H1 (cell line): Measurements from ENCODE around the gene HSPA1A. TPM values are rescaled to one million over a fixed set of nuclear protein-coding genes. Genes with fewer than 3 reads are reported as not detected.
"Not testable (repeated sequence)": the region's sequence is repeated elsewhere in the genome, so short reads cannot be mapped to it uniquely, and the experiment has no call there.

ENCODE experiments used
- CTCF ChIA-PET: fragments of 300-600 bp; sonication (Branson Sonifier 250); formaldehyde crosslinking; loops from one replicate; lab custom pipeline; 2021; ENCODE audit not compliant: partially characterized antibody; lab: Charles Lee
- POLR2A ChIA-PET: fragments of 300-600 bp; sonication (Branson Sonifier 250); formaldehyde crosslinking; loops from one replicate; lab custom pipeline; 2021; ENCODE audit warnings: inconsistent platforms; ENCODE audit not compliant: partially characterized antibody; lab: Charles Lee
- DNase-seq, 2 experiments: peaks; one replicate each; pipeline versions ENCODE4 v3.0.0 to v3.0.0-alpha.2; 2010 to 2022; ENCODE audit warnings: low spot score in 2 of 2, low read depth in 1 of 2, mixed read lengths in 1 of 2
- FAIRE-seq: peaks from 2 replicates; lab custom pipeline; 2011; peaks lifted over from hg19 to GRCh38; lab: Jason Lieb, UNC
- H2AFZ ChIP-seq: 2 replicates; pipeline ENCODE4 v1.8.1; 2012; ENCODE audit warnings: low read length, inconsistent platforms
- H2AK5ac ChIP-seq: 2 replicates; pipeline ENCODE4 v1.6.1; 2013; ENCODE audit warnings: low read depth, low read length
- H2BK120ac ChIP-seq: replicated peaks from 2 replicates; pipeline ENCODE3; 2013; ENCODE audit warnings: low read depth, low read length, inconsistent platforms
- H2BK12ac ChIP-seq: 2 replicates; pipeline ENCODE4 v1.6.1; 2013; ENCODE audit warnings: low read depth, low read length
- H2BK15ac ChIP-seq: 2 replicates; pipeline ENCODE4 v1.6.1; 2013; ENCODE audit warnings: low read length
- H2BK20ac ChIP-seq: 2 replicates; pipeline ENCODE4 v1.6.1; 2013; ENCODE audit warnings: low read length
- H2BK5ac ChIP-seq: 2 replicates; pipeline ENCODE4 v1.6.1; 2013; ENCODE audit warnings: low read depth, low read length
- H3K14ac ChIP-seq: 2 replicates; pipeline ENCODE4 v1.6.1; 2013; ENCODE audit warnings: inconsistent platforms; ENCODE audit not compliant: insufficient read length
- H3K18ac ChIP-seq: 2 replicates; pipeline ENCODE4 v1.6.1; 2013; ENCODE audit warnings: low read length; ENCODE audit errors: extremely low read depth
- H3K23ac ChIP-seq: 2 replicates; pipeline ENCODE4 v1.6.1; 2013; ENCODE audit warnings: inconsistent platforms; ENCODE audit not compliant: insufficient read length
- H3K23me2 ChIP-seq: 2 replicates; pipeline ENCODE4 v1.6.1; 2013; ENCODE audit warnings: low read depth, low read length
- H3K27ac ChIP-seq: 2 replicates; pipeline ENCODE4 v1.6.1; 2011; ENCODE audit warnings: low read depth, low read length, inconsistent platforms
- H3K27me3 ChIP-seq, 4 experiments: replicated peaks in 1 of 4; 1 replicate in 1 of 4; 2 replicates in 3 of 4; pipeline versions ENCODE4 v1.6.1 to v1.8.1; 2011 to 2013; ENCODE audit warnings: low read length in 3 of 4, mild to moderate bottlenecking in 3 of 4, inconsistent platforms in 2 of 4, mixed read lengths in 2 of 4, moderate library complexity in 1 of 4; ENCODE audit not compliant: control insufficient read depth in 3 of 4, insufficient read depth in 3 of 4; ENCODE audit errors: extremely low read depth in 1 of 4
- H3K36me3 ChIP-seq, 4 experiments: 2 replicates each; pipeline versions ENCODE4 v1.6.1 to v1.8.1; 2011 to 2013; ENCODE audit warnings: mild to moderate bottlenecking in 4 of 4, low read length in 3 of 4, moderate library complexity in 2 of 4, control low read depth in 1 of 4, inconsistent platforms in 1 of 4; ENCODE audit not compliant: insufficient read depth in 4 of 4, control insufficient read depth in 2 of 4
- H3K4ac ChIP-seq: replicated peaks from 2 replicates; pipeline ENCODE3; 2013; ENCODE audit warnings: low read length, low read depth, mixed read lengths, inconsistent platforms; ENCODE audit not compliant: insufficient read length
- H3K4me1 ChIP-seq, 4 experiments: replicated peaks in 1 of 4; 1 replicate in 1 of 4; 2 replicates in 3 of 4; pipeline versions ENCODE4 v1.6.1 to v1.8.1; 2011 to 2013; ENCODE audit warnings: low read length in 3 of 4, inconsistent platforms in 2 of 4, mixed read lengths in 1 of 4; ENCODE audit not compliant: insufficient read depth in 4 of 4, control insufficient read depth in 3 of 4
- H3K4me2 ChIP-seq, 2 experiments: 2 replicates each; pipeline versions ENCODE4 v1.6.1 to v1.8.1; 2011 to 2013; ENCODE audit warnings: low read depth in 2 of 2, low read length in 2 of 2, control low read depth in 1 of 2, inconsistent platforms in 1 of 2, mild to moderate bottlenecking in 1 of 2; ENCODE audit not compliant: insufficient read depth in 1 of 2
- H3K4me3 ChIP-seq, 4 experiments: fragments of 200-600, 300-600 bp in 1 of 4; sonication (generic), shearing (Covaris generic), sonication (Bioruptor Twin) in 1 of 4; 2 replicates each; pipeline versions ENCODE4 v1.5.1 to v1.8.1; 2011 to 2016; ENCODE audit warnings: low read length in 4 of 4, low read depth in 3 of 4, control low read depth in 2 of 4, inconsistent platforms in 2 of 4, mild to moderate bottlenecking in 2 of 4, mixed read lengths in 1 of 4, moderate library complexity in 1 of 4; ENCODE audit not compliant: insufficient read depth in 2 of 4; ENCODE audit errors: extremely low read depth in 1 of 4
- H3K56ac ChIP-seq: replicated peaks from 2 replicates; pipeline ENCODE3; 2013; ENCODE audit warnings: low read depth, mild to moderate bottlenecking, mixed read lengths, low read length, inconsistent platforms; ENCODE audit not compliant: insufficient read length
- H3K79me1 ChIP-seq: 2 replicates; pipeline ENCODE4 v1.6.1; 2013; ENCODE audit warnings: low read depth, low read length, control low read depth
- H3K79me2 ChIP-seq, 2 experiments: 2 replicates each; pipeline versions ENCODE4 v1.6.1 to v1.8.1; 2012 to 2013; ENCODE audit warnings: low read length in 2 of 2, mild to moderate bottlenecking in 2 of 2, inconsistent platforms in 1 of 2; ENCODE audit not compliant: insufficient read depth in 2 of 2, control insufficient read depth in 1 of 2
- H3K9ac ChIP-seq, 4 experiments: replicated peaks in 1 of 4; 1 replicate in 1 of 4; 2 replicates in 3 of 4; pipeline versions ENCODE4 v1.6.1 to v1.8.1; 2011 to 2013; ENCODE audit warnings: low read depth in 3 of 4, low read length in 3 of 4, control low read depth in 2 of 4, mild to moderate bottlenecking in 2 of 4, moderate library complexity in 2 of 4, inconsistent platforms in 1 of 4; ENCODE audit errors: extremely low read depth in 1 of 4
- H3K9me3 ChIP-seq, 2 experiments: 2 replicates each; pipeline versions ENCODE4 v1.6.1 to v1.8.1; 2012 to 2013; ENCODE audit warnings: mild to moderate bottlenecking in 2 of 2, moderate library complexity in 2 of 2, control low read depth in 1 of 2, inconsistent platforms in 1 of 2, low read depth in 1 of 2, low read length in 1 of 2, mixed read lengths in 1 of 2; ENCODE audit not compliant: insufficient read depth in 2 of 2
- H4K20me1 ChIP-seq, 2 experiments: replicated peaks in 1 of 2; 2 replicates each; pipeline versions ENCODE3 to v1.8.1; 2011 to 2013; ENCODE audit warnings: inconsistent platforms in 2 of 2, low read length in 2 of 2, mild to moderate bottlenecking in 1 of 2; ENCODE audit not compliant: insufficient read depth in 2 of 2, control insufficient read depth in 1 of 2
- H4K5ac ChIP-seq: 2 replicates; pipeline ENCODE4 v1.6.1; 2013; ENCODE audit warnings: low read length, low read depth, mixed read lengths, inconsistent platforms; ENCODE audit not compliant: insufficient read length
- H4K8ac ChIP-seq: 2 replicates; pipeline ENCODE4 v1.8.0; 2013; ENCODE audit warnings: mild to moderate bottlenecking, moderate library complexity, low read length, inconsistent platforms; ENCODE audit not compliant: insufficient read depth; ENCODE audit errors: extremely low read depth
- H4K91ac ChIP-seq: replicated peaks from 2 replicates; pipeline ENCODE3; 2013; ENCODE audit warnings: low read length, mixed read lengths, inconsistent platforms; ENCODE audit not compliant: insufficient read length
- POLR2A ChIP-seq, 2 experiments: IDR thresholded peaks; 1 replicate in 1 of 2; 2 replicates in 1 of 2; pipeline ENCODE4 v1.6.1; 2011; ENCODE audit warnings: low read depth in 2 of 2, low read length in 2 of 2, mild to moderate bottlenecking in 2 of 2; ENCODE audit errors: control extremely low read depth in 1 of 2
- WGBS, 2 experiments: shearing (Covaris generic) in 1 of 2; methylation state at CpG; one replicate each; pipeline versions ENCODE4 v1.1.6 to v1.1.7; 2013 to 2015; ENCODE audit warnings: low lambda C conversion rate in 2 of 2, mixed read lengths in 2 of 2, inconsistent platforms in 1 of 2, low coverage in 1 of 2, missing lambda C conversion rate in 1 of 2; ENCODE audit not compliant: insufficient replicate concordance in 2 of 2, insufficient coverage in 1 of 2, insufficient read length in 1 of 2; ENCODE audit errors: extremely low coverage in 1 of 2, missing lambda C conversion rate in 1 of 2; 5-methylcytosine and 5-hydroxymethylcytosine counted together
- polyA plus RNA-seq, 7 experiments: library from polyadenylated mRNA; depleted of rRNA in 3 of 7; stranded (reverse) in 5 of 7; unstranded in 2 of 7; fragments of >200 nt in 5 of 7; fragments of 200-250 nt in 2 of 7; gene quantifications; 1 replicate in 5 of 7; 2 replicates in 1 of 7; 4 replicates in 1 of 7; pipeline versions ENCODE4 v1.2.1 to v1.2.3, GENCODE V29; 2011 to 2013; ENCODE audit warnings: missing spikeins in 2 of 7, mixed read lengths in 2 of 7
- total RNA-seq: library from RNA; stranded (reverse); fragmentation: NEBNext Ultra II Directional; extraction: Animal tissue kit (Norgen Biotek cat#: 25700); gene quantifications from 2 replicates; pipeline ENCODE4 v1.2.1, GENCODE V29; 2021

The HSPA1A gene
- total and polyA plus RNA-seq, 2 of the 8 experiments (the other 6 are each of a cell fraction or from before 2014, with no cell fraction given) = 40.7 to 54.0 TPM

- 0 out of 2 replicates have a peak overlapping the region, but pooled peaks have one; percentile 8 for H3K27ac ChIP-seq
- not testable (repeated sequence) for H3K14ac ChIP-seq, H3K9ac ChIP-seq, H2BK5ac ChIP-seq, H3K56ac ChIP-seq, H3K9me3 ChIP-seq, H3K18ac ChIP-seq, FAIRE-seq, H2AFZ ChIP-seq, H2BK120ac ChIP-seq, H3K79me1 ChIP-seq, H3K27me3 ChIP-seq, DNase-seq, H2BK15ac ChIP-seq, H3K23ac ChIP-seq, H2BK20ac ChIP-seq, H3K4ac ChIP-seq, H2BK12ac ChIP-seq, H4K8ac ChIP-seq, H2AK5ac ChIP-seq, H4K5ac ChIP-seq, H4K91ac ChIP-seq, H3K4me1 ChIP-seq
- peaks cover 18 to 23% of the 10 kb centered on the region in 2 experiments for H4K20me1 ChIP-seq
- peak overlapping the region; percentile 84 to 99 for H3K4me2 ChIP-seq
- H3K4me3 ChIP-seq = peak overlapping the region; percentile 19 to 99 (median 84); a peak in 5 of 8 replicates
- 88% methylated on average over 9 of the region's 9 CpGs; no CpG with 5 or more reads in 1 of the 2 experiments for WGBS, 2 experiments
- peaks cover 15% of the 10 kb centered on the region for H3K23me2 ChIP-seq
- peaks cover 17 to 37% of the 10 kb centered on the region in 2 experiments for H3K79me2 ChIP-seq
- ChIA-PET POLR2A (interaction anchor here (1.0 to 11.4 kb wide), 25 partner anchors 8 to 264 kb away, joined by 3 to 189 read pairs (median 5); partner anchors contain the start of genes HSPA1A, HSPA1B, HSPA1L and LSM2), CTCF (interaction anchor here (0.6 to 4.5 kb wide), 10 partner anchors 11 to 127 kb away, joined by 3 to 15 read pairs (median 5); partner anchors contain the start of gene HSPA1B)
- TF ChIP-seq POLR2A (IDR thresholded peaks at IDR 0.05; ENCODE audit: control extremely low read depth in 1 of 2, low read depth in 2 of 2, low read length in 2 of 2) = peak in 1 of 2 experiments; percentile 18; a peak in 1 of 3 replicates
- H3K36me3 ChIP-seq = peaks cover 34 to 71% (median 48%) of the 10 kb centered on the region in 4 experiments
Measured at GRCh38 chr6:31838114-31838553, 22.8 kb downstream of the HSPA1A start.
